H1 (cell line): Measurements from ENCODE around the gene TEAD1. TPM values are rescaled to one million over a fixed set of nuclear protein-coding genes. Genes with fewer than 3 reads are reported as not detected.

Experiments
- CTCF ChIA-PET: fragments of 300-600 bp; sonication (Branson Sonifier 250); formaldehyde crosslinking; loops from one replicate; lab custom pipeline; 2021; ENCODE audit not compliant: partially characterized antibody; lab: Charles Lee
- POLR2A ChIA-PET: fragments of 300-600 bp; sonication (Branson Sonifier 250); formaldehyde crosslinking; loops from one replicate; lab custom pipeline; 2021; ENCODE audit warnings: inconsistent platforms; ENCODE audit not compliant: partially characterized antibody; lab: Charles Lee
- DNase-seq, 2 experiments: peaks; one replicate each; pipeline versions ENCODE4 v3.0.0 to v3.0.0-alpha.2; 2010 to 2022; ENCODE audit warnings: low spot score in 2 of 2, low read depth in 1 of 2, mixed read lengths in 1 of 2
- FAIRE-seq: peaks from 2 replicates; lab custom pipeline; 2011; peaks lifted over from hg19 to GRCh38; lab: Jason Lieb, UNC
- H2AFZ ChIP-seq: 2 replicates; pipeline ENCODE4 v1.8.1; 2012; ENCODE audit warnings: low read length, inconsistent platforms
- H2AK5ac ChIP-seq: 2 replicates; pipeline ENCODE4 v1.6.1; 2013; ENCODE audit warnings: low read depth, low read length
- H2BK120ac ChIP-seq: replicated peaks from 2 replicates; pipeline ENCODE3; 2013; ENCODE audit warnings: low read depth, low read length, inconsistent platforms
- H2BK12ac ChIP-seq: 2 replicates; pipeline ENCODE4 v1.6.1; 2013; ENCODE audit warnings: low read depth, low read length
- H2BK15ac ChIP-seq: 2 replicates; pipeline ENCODE4 v1.6.1; 2013; ENCODE audit warnings: low read length
- H2BK20ac ChIP-seq: 2 replicates; pipeline ENCODE4 v1.6.1; 2013; ENCODE audit warnings: low read length
- H2BK5ac ChIP-seq: 2 replicates; pipeline ENCODE4 v1.6.1; 2013; ENCODE audit warnings: low read depth, low read length
- H3K14ac ChIP-seq: 2 replicates; pipeline ENCODE4 v1.6.1; 2013; ENCODE audit warnings: inconsistent platforms; ENCODE audit not compliant: insufficient read length
- H3K18ac ChIP-seq: 2 replicates; pipeline ENCODE4 v1.6.1; 2013; ENCODE audit warnings: low read length; ENCODE audit errors: extremely low read depth
- H3K23ac ChIP-seq: 2 replicates; pipeline ENCODE4 v1.6.1; 2013; ENCODE audit warnings: inconsistent platforms; ENCODE audit not compliant: insufficient read length
- H3K23me2 ChIP-seq: 2 replicates; pipeline ENCODE4 v1.6.1; 2013; ENCODE audit warnings: low read depth, low read length
- H3K27ac ChIP-seq: 2 replicates; pipeline ENCODE4 v1.6.1; 2011; ENCODE audit warnings: low read depth, low read length, inconsistent platforms
- H3K27me3 ChIP-seq, 4 experiments: replicated peaks in 1 of 4; 1 replicate in 1 of 4; 2 replicates in 3 of 4; pipeline versions ENCODE4 v1.6.1 to v1.8.1; 2011 to 2013; ENCODE audit warnings: low read length in 3 of 4, mild to moderate bottlenecking in 3 of 4, inconsistent platforms in 2 of 4, mixed read lengths in 2 of 4, moderate library complexity in 1 of 4; ENCODE audit not compliant: control insufficient read depth in 3 of 4, insufficient read depth in 3 of 4; ENCODE audit errors: extremely low read depth in 1 of 4
- H3K36me3 ChIP-seq, 4 experiments: 2 replicates each; pipeline versions ENCODE4 v1.6.1 to v1.8.1; 2011 to 2013; ENCODE audit warnings: mild to moderate bottlenecking in 4 of 4, low read length in 3 of 4, moderate library complexity in 2 of 4, control low read depth in 1 of 4, inconsistent platforms in 1 of 4; ENCODE audit not compliant: insufficient read depth in 4 of 4, control insufficient read depth in 2 of 4
- H3K4ac ChIP-seq: replicated peaks from 2 replicates; pipeline ENCODE3; 2013; ENCODE audit warnings: low read length, low read depth, mixed read lengths, inconsistent platforms; ENCODE audit not compliant: insufficient read length
- H3K4me1 ChIP-seq, 4 experiments: replicated peaks in 1 of 4; 1 replicate in 1 of 4; 2 replicates in 3 of 4; pipeline versions ENCODE4 v1.6.1 to v1.8.1; 2011 to 2013; ENCODE audit warnings: low read length in 3 of 4, inconsistent platforms in 2 of 4, mixed read lengths in 1 of 4; ENCODE audit not compliant: insufficient read depth in 4 of 4, control insufficient read depth in 3 of 4
- H3K4me2 ChIP-seq, 2 experiments: 2 replicates each; pipeline versions ENCODE4 v1.6.1 to v1.8.1; 2011 to 2013; ENCODE audit warnings: low read depth in 2 of 2, low read length in 2 of 2, control low read depth in 1 of 2, inconsistent platforms in 1 of 2, mild to moderate bottlenecking in 1 of 2; ENCODE audit not compliant: insufficient read depth in 1 of 2
- H3K4me3 ChIP-seq, 4 experiments: fragments of 200-600, 300-600 bp in 1 of 4; sonication (generic), shearing (Covaris generic), sonication (Bioruptor Twin) in 1 of 4; 2 replicates each; pipeline versions ENCODE4 v1.5.1 to v1.8.1; 2011 to 2016; ENCODE audit warnings: low read length in 4 of 4, low read depth in 3 of 4, control low read depth in 2 of 4, inconsistent platforms in 2 of 4, mild to moderate bottlenecking in 2 of 4, mixed read lengths in 1 of 4, moderate library complexity in 1 of 4; ENCODE audit not compliant: insufficient read depth in 2 of 4; ENCODE audit errors: extremely low read depth in 1 of 4
- H3K56ac ChIP-seq: replicated peaks from 2 replicates; pipeline ENCODE3; 2013; ENCODE audit warnings: low read depth, mild to moderate bottlenecking, mixed read lengths, low read length, inconsistent platforms; ENCODE audit not compliant: insufficient read length
- H3K79me1 ChIP-seq: 2 replicates; pipeline ENCODE4 v1.6.1; 2013; ENCODE audit warnings: low read depth, low read length, control low read depth
- H3K79me2 ChIP-seq, 2 experiments: 2 replicates each; pipeline versions ENCODE4 v1.6.1 to v1.8.1; 2012 to 2013; ENCODE audit warnings: low read length in 2 of 2, mild to moderate bottlenecking in 2 of 2, inconsistent platforms in 1 of 2; ENCODE audit not compliant: insufficient read depth in 2 of 2, control insufficient read depth in 1 of 2
- H3K9ac ChIP-seq, 4 experiments: replicated peaks in 1 of 4; 1 replicate in 1 of 4; 2 replicates in 3 of 4; pipeline versions ENCODE4 v1.6.1 to v1.8.1; 2011 to 2013; ENCODE audit warnings: low read depth in 3 of 4, low read length in 3 of 4, control low read depth in 2 of 4, mild to moderate bottlenecking in 2 of 4, moderate library complexity in 2 of 4, inconsistent platforms in 1 of 4; ENCODE audit errors: extremely low read depth in 1 of 4
- H3K9me3 ChIP-seq, 2 experiments: 2 replicates each; pipeline versions ENCODE4 v1.6.1 to v1.8.1; 2012 to 2013; ENCODE audit warnings: mild to moderate bottlenecking in 2 of 2, moderate library complexity in 2 of 2, control low read depth in 1 of 2, inconsistent platforms in 1 of 2, low read depth in 1 of 2, low read length in 1 of 2, mixed read lengths in 1 of 2; ENCODE audit not compliant: insufficient read depth in 2 of 2
- H4K20me1 ChIP-seq, 2 experiments: replicated peaks in 1 of 2; 2 replicates each; pipeline versions ENCODE3 to v1.8.1; 2011 to 2013; ENCODE audit warnings: inconsistent platforms in 2 of 2, low read length in 2 of 2, mild to moderate bottlenecking in 1 of 2; ENCODE audit not compliant: insufficient read depth in 2 of 2, control insufficient read depth in 1 of 2
- H4K5ac ChIP-seq: 2 replicates; pipeline ENCODE4 v1.6.1; 2013; ENCODE audit warnings: low read length, low read depth, mixed read lengths, inconsistent platforms; ENCODE audit not compliant: insufficient read length
- H4K8ac ChIP-seq: 2 replicates; pipeline ENCODE4 v1.8.0; 2013; ENCODE audit warnings: mild to moderate bottlenecking, moderate library complexity, low read length, inconsistent platforms; ENCODE audit not compliant: insufficient read depth; ENCODE audit errors: extremely low read depth
- H4K91ac ChIP-seq: replicated peaks from 2 replicates; pipeline ENCODE3; 2013; ENCODE audit warnings: low read length, mixed read lengths, inconsistent platforms; ENCODE audit not compliant: insufficient read length
- BRCA1 ChIP-seq: IDR thresholded peaks from 2 replicates; pipeline ENCODE4 v1.6.1; 2012; ENCODE audit warnings: low read depth, low read length, improper control_type of control experiment
- EP300 ChIP-seq, 2 experiments: IDR thresholded peaks; 1 replicate in 1 of 2; 2 replicates in 1 of 2; pipeline ENCODE4 v1.6.1; 2011 to 2012; ENCODE audit warnings: low read depth in 2 of 2, low read length in 2 of 2, mild to moderate bottlenecking in 2 of 2, borderline replicate concordance in 1 of 2, inconsistent platforms in 1 of 2, moderate library complexity in 1 of 2
- KDM1A ChIP-seq: fragments of 200-600, 300-600 bp; sonication (generic); IDR thresholded peaks from 2 replicates; pipeline ENCODE4 v1.7.1; 2016; ENCODE audit warnings: mild to moderate bottlenecking, low read length, borderline replicate concordance
- MAFK ChIP-seq: IDR thresholded peaks from 2 replicates; pipeline ENCODE4 v1.6.1; 2012; ENCODE audit warnings: low read depth, mild to moderate bottlenecking, improper control_type of control experiment, low read length
- NANOG ChIP-seq: IDR thresholded peaks from 2 replicates; pipeline ENCODE4 v1.6.1; 2011; ENCODE audit warnings: low read length, low read depth, mild to moderate bottlenecking, inconsistent platforms; ENCODE audit not compliant: insufficient read depth, poor library complexity, severe bottlenecking
- POU5F1 ChIP-seq: IDR thresholded peaks from 2 replicates; pipeline ENCODE4 v1.6.1; 2011; ENCODE audit warnings: low read depth, mild to moderate bottlenecking, low read length, moderate library complexity
- RNF2 ChIP-seq: fragments of 200-900, 300-1000 bp; sonication (generic); IDR thresholded peaks from 2 replicates; pipeline ENCODE4 v1.7.1; 2016; ENCODE audit warnings: borderline replicate concordance, low read depth, mild to moderate bottlenecking, antibody characterized with exemption, low read length; ENCODE audit not compliant: poor library complexity, severe bottlenecking; ENCODE audit errors: missing control alignments
- SP2 ChIP-seq: IDR thresholded peaks from 2 replicates; pipeline ENCODE4 v1.6.1; 2012; ENCODE audit warnings: mild to moderate bottlenecking, low read length, inconsistent platforms
- SUZ12 ChIP-seq: fragments of 200-600 bp; sonication (generic); IDR thresholded peaks from 2 replicates; pipeline ENCODE4 v1.6.1; 2012; ENCODE audit warnings: mild to moderate bottlenecking, inconsistent platforms, low read length, moderate library complexity, mixed read lengths
- TBP ChIP-seq: IDR thresholded peaks from 2 replicates; pipeline ENCODE4 v1.6.1; 2011; ENCODE audit warnings: low read depth, low read length, improper control_type of control experiment
- USF2 ChIP-seq: IDR thresholded peaks from 2 replicates; pipeline ENCODE4 v1.6.1; 2011; ENCODE audit warnings: low read length, improper control_type of control experiment
- polyA plus RNA-seq, 7 experiments: library from polyadenylated mRNA; depleted of rRNA in 3 of 7; stranded (reverse) in 5 of 7; unstranded in 2 of 7; fragments of >200 nt in 5 of 7; fragments of 200-250 nt in 2 of 7; gene quantifications; 1 replicate in 5 of 7; 2 replicates in 1 of 7; 4 replicates in 1 of 7; pipeline versions ENCODE4 v1.2.1 to v1.2.3, GENCODE V29; 2011 to 2013; ENCODE audit warnings: missing spikeins in 2 of 7, mixed read lengths in 2 of 7
- total RNA-seq: library from RNA; stranded (reverse); fragmentation: NEBNext Ultra II Directional; extraction: Animal tissue kit (Norgen Biotek cat#: 25700); gene quantifications from 2 replicates; pipeline ENCODE4 v1.2.1, GENCODE V29; 2021

Gene TEAD1
- total and polyA plus RNA-seq, 2 of the 8 experiments (the other 6 are each of a cell fraction or from before 2014, with no cell fraction given), result 15.6 to 67.4 TPM

GRCh38 chr11:12897390-12897789, 223.2 kb downstream of the TEAD1 start:
- FAIRE-seq (no peak), DNase-seq (no peak)
- peaks cover 4 to 14% (median 7%) of the 10 kb centered on the region in 4 experiments; a peak in 5 of 7 replicates for H3K4me1 ChIP-seq
- no peak overlapping the region for H3K4ac ChIP-seq
- H3K14ac ChIP-seq, result no peak overlapping the region
- H3K79me2 ChIP-seq, result no peaks in the 10 kb centered on the region
- H4K5ac ChIP-seq, result no peak overlapping the region
- no peak overlapping the region for H2AK5ac ChIP-seq
- H4K8ac ChIP-seq, result no peak overlapping the region
- H2BK5ac ChIP-seq, result no peak overlapping the region
- no peak overlapping the region for H3K56ac ChIP-seq
- no peaks in the 10 kb centered on the region for H3K23me2 ChIP-seq
- CTCF ChIA-PET, result interaction anchor here (0.8 to 2.2 kb wide), 3 partner anchors 8 to 256 kb away, joined by 3 to 12 read pairs (median 3); no protein-coding TSS in a partner anchor
- no peaks in the 10 kb centered on the region for H3K27me3 ChIP-seq
- no peak overlapping the region for H3K18ac ChIP-seq
- peaks cover 0 to 15% (median 7%) of the 10 kb centered on the region in 4 experiments; a peak in 4 of 8 replicates for H3K36me3 ChIP-seq
- peaks cover 0 to 2% of the 10 kb centered on the region in 2 experiments for H4K20me1 ChIP-seq
- no peak overlapping the region for H2BK120ac ChIP-seq
- POLR2A ChIA-PET, result no interaction called here
- H2BK20ac ChIP-seq, result no peak overlapping the region
- H3K4me3 ChIP-seq, result no peak overlapping the region
- H3K4me2 ChIP-seq, result no peak overlapping the region
- H3K27ac ChIP-seq, result no peak overlapping the region
- no peaks in the 10 kb centered on the region for H3K79me1 ChIP-seq
- H3K9me3 ChIP-seq, result no peaks in the 10 kb centered on the region
- no peak overlapping the region for H3K9ac ChIP-seq
- no peak overlapping the region for H4K91ac ChIP-seq
- no peak overlapping the region for H2BK12ac ChIP-seq
- H2BK15ac ChIP-seq, result no peak overlapping the region
- no peak overlapping the region for H3K23ac ChIP-seq
- no peak overlapping the region for H2AFZ ChIP-seq
- TF ChIP-seq KDM1A (no peak), USF2 (no peak), RNF2 (no peak), TBP (no peak), NANOG (no peak), SUZ12 (no peak), EP300 (IDR thresholded peaks at IDR 0.05; ENCODE audit: borderline replicate concordance in 1 of 2, low read depth in 2 of 2, low read length in 2 of 2) (no peak), MAFK (no peak), BRCA1 (no peak), POU5F1 (no peak), SP2 (no peak)
